Motor neuron (in vitro differentiated cells): ENCODE measurements around the gene RIMS1. TPM values are rescaled to one million over a fixed set of nuclear protein-coding genes. Genes with fewer than 3 reads are reported as not detected.

Experiments
- ATAC-seq, 8 experiments: fragments of 200-7000 bp; cut with Tn5 transposase; replicated peaks in 6 of 8; 2 replicates each; pipeline ENCODE4 v1.8.0; 2021; ENCODE audit warnings: mild to moderate bottlenecking in 8 of 8, moderate library complexity in 8 of 8
- H3K27ac ChIP-seq, 2 donors: fragments of 250-450 bp; sonication (Bioruptor Pico); 2 replicates each; pipeline ENCODE4 v1.9.0; 2021; ENCODE audit warnings: antibody characterized with exemption in 2 of 2, mild to moderate bottlenecking in 2 of 2, moderate library complexity in 1 of 2
- H3K4me1 ChIP-seq, 2 donors: fragments of 250-450 bp; sonication (Bioruptor Pico); replicated peaks in 1 of 2; 2 replicates each; pipeline ENCODE4 v1.6.1; 2021; ENCODE audit warnings: antibody characterized with exemption in 2 of 2, mild to moderate bottlenecking in 2 of 2, moderate library complexity in 1 of 2
- H3K4me3 ChIP-seq, 5 donors: fragments of 250-450 bp; sonication (Bioruptor Pico); 2 replicates each; pipeline ENCODE4 v1.9.0; 2021; ENCODE audit warnings: antibody characterized with exemption in 5 of 5, mild to moderate bottlenecking in 5 of 5, moderate library complexity in 4 of 5
- WGBS, 10 experiments: fragments of 450-650 bp; shearing (Covaris generic); methylation state at CpG; one replicate each; pipeline ENCODE4 v1.0.0; 2022; 5-methylcytosine and 5-hydroxymethylcytosine counted together
- in situ Hi-C, 9 experiments: fragments of 400-800 bp; cut with MboI; loops; one replicate each; pipeline ENCODE4 v1.15.0; 2021; ENCODE audit warnings: low sequenced_read_pairs in 9 of 9, low pct_unique_long_range_greater_than_20kb in 2 of 9; ENCODE audit not compliant: unreplicated experiment in 9 of 9
- total RNA-seq, 8 experiments: library from RNA; unstranded; fragments of 300-600 nt; gene quantifications; 2 replicates each; pipeline versions ENCODE4 v1.2.3 to v1.2.4, GENCODE V29; 2022

The RIMS1 gene
- total RNA-seq, 8 experiments from 2014 or later, result 0.04 to 41.5 (median 25.1) TPM; not detected in 1

DNA sequence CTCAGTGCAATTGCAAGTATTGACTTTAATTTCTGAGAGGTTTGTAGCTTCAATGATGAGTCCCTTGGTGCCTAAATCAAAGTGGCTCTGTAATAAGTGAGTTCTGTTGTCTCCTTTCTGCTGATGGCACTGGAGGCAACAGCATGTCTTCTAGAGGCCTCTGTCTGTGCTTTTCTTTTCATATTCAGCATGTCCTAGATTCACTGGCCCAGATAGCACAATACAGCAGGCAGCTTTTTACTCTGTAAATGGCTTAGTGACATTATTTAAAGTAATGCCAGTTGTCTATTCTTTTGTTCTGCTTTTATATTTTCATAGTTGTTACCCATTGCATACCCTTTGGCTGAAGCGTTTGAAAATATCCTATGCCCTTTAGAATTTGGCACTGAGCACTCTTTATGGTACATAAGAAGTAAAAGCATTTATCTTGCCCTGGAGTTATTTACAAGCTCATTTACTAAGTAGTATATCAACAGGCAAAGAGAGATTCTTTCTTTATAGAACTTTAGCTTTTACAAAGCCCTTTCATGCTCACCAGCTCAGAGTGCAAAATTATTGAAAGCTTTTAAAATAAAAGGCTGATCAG lies 464.0 kb downstream of the RIMS1 start:
- in situ Hi-C loops, result no loop called here
- peak in 5 of 8 experiments; percentile 41 to 81 (median 65) for ATAC-seq
- 0 to 80% (median 9%) methylated on average over 1 of the region's 1 CpG; no CpG with 5 or more reads in 2 of the 10 experiments for WGBS, 10 experiments

DNA sequence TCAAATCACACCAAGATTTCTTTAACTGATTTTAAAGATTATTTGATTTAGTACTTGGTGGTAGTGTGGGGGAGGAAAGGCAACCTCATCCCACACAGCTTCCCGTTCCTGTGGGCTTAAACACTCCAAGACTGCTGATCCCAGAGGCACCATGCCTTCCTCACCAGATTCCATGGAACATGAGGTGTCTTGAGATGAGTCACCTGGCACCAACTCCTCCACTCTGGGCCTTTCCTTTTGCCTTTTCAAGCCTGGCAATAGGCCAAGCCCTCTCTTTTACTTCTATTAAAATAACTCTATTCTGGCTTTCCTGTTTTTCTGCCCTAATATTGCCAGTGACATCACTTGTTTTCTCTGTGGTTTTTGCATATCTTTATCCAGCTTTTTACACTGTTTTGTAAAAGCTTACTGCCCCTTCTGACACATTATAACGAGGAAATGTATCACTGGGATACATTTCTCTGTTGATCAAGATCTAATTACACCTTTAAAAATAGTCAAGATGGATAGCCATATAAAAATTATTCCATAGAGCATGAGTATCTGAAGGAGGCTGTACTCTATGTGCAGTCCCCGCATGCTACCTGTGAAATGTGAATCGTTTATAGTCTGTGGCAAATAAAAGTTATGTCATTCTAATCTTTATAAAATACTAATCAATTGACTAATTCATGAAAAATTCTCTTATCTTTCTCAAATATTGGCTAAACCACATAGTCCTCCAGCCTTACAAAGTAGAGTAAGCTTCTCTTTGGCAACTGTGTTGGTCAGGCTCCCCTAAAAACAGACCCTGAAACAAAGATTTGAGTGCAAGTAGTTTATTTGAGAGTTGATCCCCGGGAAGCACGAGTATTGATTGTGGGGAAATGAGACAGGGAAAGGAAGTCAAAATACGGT lies 477.7 kb downstream of the RIMS1 start:
- Histone ChIP-seq H3K4me3 (no peak overlapping the region), H3K4me1 (no peaks in the 10 kb centered on the region), H3K27ac (no peak overlapping the region)
- 35 to 93% (median 81%) methylated on average over 1 to 7 of the region's 7 CpGs for WGBS, 10 experiments
- ATAC-seq, result peak in 1 of 8 experiments; percentile 45
- in situ Hi-C loops, result no loop called here

More for the DNA sequence above, 464.0 kb downstream of the RIMS1 start:
- Histone ChIP-seq H3K4me1 (peaks cover 0 to 4% of the 10 kb centered on the region in 2 donors), H3K27ac (no peak overlapping the region), H3K4me3 (no peak overlapping the region)

DNA sequence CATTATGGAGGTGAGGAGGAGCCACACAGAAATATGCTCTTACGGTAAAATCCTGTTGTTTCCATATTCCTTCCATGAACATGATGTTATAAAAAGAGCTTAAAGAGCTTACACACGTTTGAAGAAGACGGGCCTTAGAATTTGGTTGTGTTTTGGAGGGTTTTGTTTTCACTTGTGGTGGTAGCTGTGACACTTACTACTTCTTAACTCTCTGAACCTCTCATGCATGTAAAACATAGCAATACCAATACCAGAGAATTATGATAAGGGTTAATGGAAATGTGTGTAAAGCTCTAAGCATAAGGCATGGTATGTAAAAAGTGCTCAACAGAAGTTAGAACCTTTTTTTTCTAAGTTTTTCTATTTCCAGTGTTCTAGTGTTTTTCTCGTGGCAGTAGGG lies 479.4 kb downstream of the RIMS1 start:
- 52 to 100% (median 82%) methylated on average over 1 to 4 of the region's 4 CpGs; no CpG with 5 or more reads in 1 of the 10 experiments for WGBS, 10 experiments
- in situ Hi-C loops, result no loop called here
- ATAC-seq, result no peak
- Histone ChIP-seq H3K27ac (no peak overlapping the region), H3K4me1 (no peaks in the 10 kb centered on the region), H3K4me3 (no peak overlapping the region)

DNA sequence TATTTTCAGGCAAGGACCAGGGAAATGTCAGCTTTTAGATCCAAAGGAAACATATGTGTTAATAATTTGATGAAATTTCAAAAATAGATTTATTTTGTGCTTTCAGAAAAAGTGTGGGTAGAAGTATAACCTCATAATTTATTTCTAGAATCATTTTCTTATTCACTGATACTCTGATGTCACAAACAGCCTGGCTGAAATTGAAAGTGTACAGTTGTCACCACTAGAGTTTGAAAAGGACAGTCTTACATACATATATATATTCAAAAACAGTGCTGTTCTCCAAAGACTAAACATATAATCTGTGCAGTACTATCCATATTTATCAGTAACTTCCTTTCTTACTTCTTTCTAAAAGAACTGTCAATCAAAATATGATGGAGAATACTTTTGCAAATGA lies 481.1 kb downstream of the RIMS1 start:
- Histone ChIP-seq H3K4me1 (no peaks in the 10 kb centered on the region), H3K27ac (no peak overlapping the region), H3K4me3 (no peak overlapping the region)
- in situ Hi-C loops, result no loop called here
- no peak for ATAC-seq

DNA sequence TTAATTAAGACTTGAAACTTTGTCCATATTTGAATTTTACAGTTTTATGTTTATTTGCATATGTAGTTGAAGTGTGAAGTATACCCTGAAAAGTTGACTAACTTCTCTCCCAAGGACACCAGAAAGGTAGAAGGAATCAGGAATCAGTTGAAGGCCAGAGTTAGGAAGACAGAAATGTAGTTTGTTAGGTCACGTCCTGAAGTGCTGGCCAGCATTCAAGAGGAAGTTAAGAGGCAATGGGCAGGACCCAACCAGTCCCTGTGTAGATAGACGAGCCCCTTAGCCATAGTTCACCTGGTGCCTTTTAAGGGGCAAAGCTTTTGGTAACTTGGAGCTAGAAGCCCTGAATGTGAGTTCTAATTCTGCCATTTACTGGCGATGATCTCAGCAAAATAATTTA lies 485.1 kb downstream of the RIMS1 start:
- Histone ChIP-seq H3K4me1 (peaks cover 3 to 11% of the 10 kb centered on the region in 2 donors), H3K27ac (no peak overlapping the region), H3K4me3 (no peak overlapping the region)
- no peak for ATAC-seq
- WGBS, 10 experiments, result 16 to 94% (median 66%) methylated on average over 2 to 3 of the region's 3 CpGs; no CpG with 5 or more reads in 3 of the 10 experiments
- in situ Hi-C loops, result no loop called here

DNA sequence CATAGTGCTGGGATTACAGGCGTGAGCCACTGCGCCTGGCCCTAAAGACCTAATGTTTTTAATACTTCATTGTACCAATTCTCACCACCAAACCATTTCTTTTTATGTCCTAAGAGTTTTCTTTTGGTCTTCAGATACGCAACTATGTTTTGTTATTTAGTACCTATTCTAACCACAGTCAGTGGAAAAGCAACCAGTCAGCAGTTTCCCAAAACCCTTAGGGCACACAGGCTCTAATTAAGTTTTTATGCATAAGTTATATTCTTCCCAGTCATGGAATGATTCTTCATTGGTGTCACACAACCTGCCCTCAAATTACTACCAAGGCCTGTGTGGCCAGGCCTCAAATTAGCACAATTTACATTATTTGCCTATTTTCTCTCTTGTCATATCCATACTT lies 487.8 kb downstream of the RIMS1 start:
- no peak for ATAC-seq
- Histone ChIP-seq H3K4me1 (peaks cover 3 to 11% of the 10 kb centered on the region in 2 donors), H3K4me3 (no peak overlapping the region), H3K27ac (no peak overlapping the region)
- in situ Hi-C loops, result no loop called here
- WGBS, 10 experiments, result 29 to 100% (median 89%) methylated on average over 1 to 3 of the region's 3 CpGs; no CpG with 5 or more reads in 2 of the 10 experiments

DNA sequence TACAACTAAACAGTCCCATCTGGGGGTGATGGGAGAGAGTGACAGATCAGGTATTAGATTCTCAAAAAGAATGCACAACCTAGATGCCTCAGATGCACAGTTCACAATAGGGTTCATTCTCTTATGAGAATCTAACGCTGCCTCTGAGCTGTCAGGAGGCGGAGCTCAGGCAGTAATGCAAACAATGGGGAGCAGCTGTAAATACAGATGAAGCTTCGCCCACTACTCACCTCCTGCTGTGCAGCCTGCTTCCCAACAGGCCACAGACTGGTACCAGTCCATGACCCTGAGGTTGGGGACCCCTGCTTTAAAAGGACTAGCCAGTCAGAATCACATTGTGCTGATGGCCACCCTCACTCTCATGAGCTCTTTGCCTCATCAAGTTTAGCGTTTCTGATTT lies 488.5 kb downstream of the RIMS1 start:
- Histone ChIP-seq H3K4me3 (no peak overlapping the region), H3K4me1 (peaks cover 3 to 11% of the 10 kb centered on the region in 2 donors), H3K27ac (peak overlapping the region in 1 of 2 donors; percentile 3)
- ATAC-seq, result peak in 5 of 8 experiments; percentile 77 to 87 (median 83)
- WGBS, 10 experiments, result 18 to 100% (median 35%) methylated on average over 1 to 4 of the region's 4 CpGs
- in situ Hi-C loops, result no loop called here

DNA sequence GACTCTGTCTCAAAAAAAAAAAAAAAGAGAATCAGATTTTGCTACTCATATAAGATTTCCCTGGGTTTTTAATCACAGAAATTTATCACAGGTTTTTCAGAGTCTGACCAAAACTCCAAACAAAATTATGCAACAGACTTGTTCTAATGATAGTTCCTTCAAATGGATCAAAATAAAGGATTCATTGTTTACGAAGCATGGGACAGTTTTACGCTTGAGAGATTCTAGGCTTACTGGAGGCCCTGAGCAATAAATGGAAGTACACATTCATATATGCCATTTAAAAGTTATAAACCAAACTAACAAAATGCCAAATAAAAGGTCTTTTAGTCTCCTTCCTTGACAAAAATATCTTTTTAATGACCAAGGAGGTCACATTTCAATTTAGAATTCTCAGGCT lies 490.4 kb downstream of the RIMS1 start:
- 21 to 100% (median 90%) methylated on average over 1 to 2 of the region's 2 CpGs; no CpG with 5 or more reads in 2 of the 10 experiments for WGBS, 10 experiments
- ATAC-seq, result no peak

DNA sequence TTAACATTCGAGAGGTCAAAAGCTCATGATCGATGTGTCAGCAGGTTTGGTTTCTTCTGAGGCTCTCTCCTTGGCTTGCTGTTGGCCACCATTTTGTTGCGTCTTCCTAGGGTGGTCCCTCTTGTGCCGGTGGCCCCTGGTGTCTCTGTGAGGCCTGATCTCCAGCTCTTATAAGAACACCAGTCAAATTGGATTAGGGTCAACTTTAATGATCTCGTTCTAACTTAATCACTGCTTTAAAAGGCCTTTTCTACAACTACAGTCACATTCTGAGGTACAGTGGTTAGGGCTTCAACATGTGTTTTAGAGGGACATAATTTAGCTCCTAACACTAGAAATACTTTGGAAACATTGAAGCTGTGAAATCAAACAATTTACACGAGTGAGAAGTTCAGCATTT lies 494.7 kb downstream of the RIMS1 start:
- Histone ChIP-seq H3K4me1 (no peaks in the 10 kb centered on the region), H3K27ac (no peak overlapping the region), H3K4me3 (no peak overlapping the region)
- no peak for ATAC-seq
- 14 to 100% (median 85%) methylated on average over 1 to 6 of the region's 6 CpGs for WGBS, 10 experiments
- in situ Hi-C loops, result no loop called here

More for the DNA sequence above, 490.4 kb downstream of the RIMS1 start:
- Histone ChIP-seq H3K4me3 (no peak overlapping the region), H3K27ac (no peak overlapping the region), H3K4me1 (peaks cover 3 to 11% of the 10 kb centered on the region in 2 donors)
- in situ Hi-C loops, result no loop called here

DNA sequence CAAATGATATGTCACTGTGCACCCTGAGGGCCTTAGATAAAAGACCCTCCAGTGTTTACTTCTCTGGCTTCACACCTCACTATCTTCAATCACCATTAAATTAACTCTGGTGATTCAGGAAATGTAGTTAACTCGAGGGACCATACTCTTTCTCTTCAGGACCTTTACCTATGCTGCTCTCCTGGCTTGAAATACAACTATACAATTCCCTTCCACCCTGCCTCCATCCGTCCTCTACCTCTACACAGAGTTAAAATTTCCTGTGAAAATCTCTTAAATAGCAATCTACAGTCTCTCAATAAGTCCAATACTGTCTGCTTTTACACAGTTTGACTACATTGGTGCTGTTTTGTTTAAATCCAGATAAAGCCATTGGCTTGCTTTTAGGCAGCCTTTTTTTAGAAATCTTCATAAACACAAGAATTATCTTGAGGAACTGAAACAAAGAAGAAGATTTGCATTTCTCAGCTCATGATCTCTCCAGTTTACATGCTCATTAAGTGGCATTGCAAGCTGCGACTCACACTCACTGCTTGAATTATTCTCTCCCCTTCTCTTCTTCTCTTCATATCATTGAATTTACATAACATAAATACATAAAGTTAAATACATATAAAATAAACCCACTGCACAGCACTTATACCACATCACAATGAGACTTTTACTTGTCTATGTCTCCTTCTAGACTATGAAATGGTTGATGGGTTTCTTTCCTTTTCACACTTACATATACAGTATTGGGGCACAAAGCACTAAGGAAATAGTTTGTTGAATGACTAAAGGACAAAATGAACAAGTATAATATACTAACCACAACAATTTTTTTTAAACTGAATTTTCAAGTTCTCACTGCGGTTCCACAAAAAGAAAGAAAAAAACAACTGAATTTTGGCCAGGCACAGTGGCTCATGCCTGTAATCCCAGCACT lies 496.5 kb downstream of the RIMS1 start:
- Histone ChIP-seq H3K4me3 (no peak overlapping the region), H3K27ac (no peak overlapping the region), H3K4me1 (no peaks in the 10 kb centered on the region)
- 7 to 83% (median 60%) methylated on average over 1 to 4 of the region's 4 CpGs for WGBS, 10 experiments
- in situ Hi-C loops, result no loop called here
- ATAC-seq, result no peak

DNA sequence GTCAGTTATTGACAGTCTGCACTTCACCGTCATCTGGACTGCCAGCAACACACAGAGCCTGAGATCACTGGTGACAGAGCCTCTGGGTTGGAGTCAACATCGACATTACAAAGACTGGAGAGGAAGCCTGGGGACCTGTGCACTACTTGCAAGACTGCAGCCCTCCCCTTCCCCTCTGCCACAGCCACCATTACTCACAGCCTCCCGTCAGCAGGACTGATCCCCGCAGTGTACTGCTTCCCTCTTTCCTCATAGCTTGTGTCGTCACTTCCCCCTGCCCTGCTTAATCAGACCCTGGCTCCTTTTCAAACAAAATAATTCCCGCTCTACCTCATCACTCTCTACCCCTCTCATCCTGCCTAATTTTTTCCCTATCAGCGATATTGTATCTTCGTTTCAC lies 500.0 kb downstream of the RIMS1 start:
- WGBS, 10 experiments, result 43 to 96% (median 86%) methylated on average over 3 to 8 of the region's 8 CpGs
- no peak overlapping the region for H3K4me3 ChIP-seq
- no peak for ATAC-seq
- in situ Hi-C loops, result no loop called here
- H3K4me1 ChIP-seq, result no peaks in the 10 kb centered on the region
- no peak overlapping the region for H3K27ac ChIP-seq

DNA sequence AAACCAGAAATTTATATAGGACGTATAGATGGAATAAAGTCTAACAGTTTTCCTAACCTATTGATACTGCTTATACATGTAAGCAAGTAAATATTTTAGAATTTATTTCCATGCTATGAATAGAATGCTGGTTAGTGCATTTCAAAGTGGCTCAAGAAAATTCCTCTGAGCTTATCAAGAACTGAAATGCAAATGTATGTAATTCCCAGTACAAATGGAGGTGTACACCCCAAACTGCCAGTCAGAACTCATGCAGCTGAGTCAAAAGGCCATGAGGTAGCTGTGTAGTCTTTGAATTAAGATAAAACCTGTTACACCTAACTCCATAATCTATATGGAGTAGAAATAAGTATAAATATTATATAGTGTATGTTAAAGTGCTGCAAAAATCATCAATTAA lies 503.3 kb downstream of the RIMS1 start:
- Histone ChIP-seq H3K27ac (no peak overlapping the region), H3K4me1 (no peaks in the 10 kb centered on the region), H3K4me3 (no peak overlapping the region)
- peak in 2 of 8 experiments; percentile 54 to 74 for ATAC-seq
- WGBS, 10 experiments, result 54 to 100% (median 100%) methylated on average over 1 of the region's 1 CpG; no CpG with 5 or more reads in 1 of the 10 experiments
- in situ Hi-C loops, result no loop called here

DNA sequence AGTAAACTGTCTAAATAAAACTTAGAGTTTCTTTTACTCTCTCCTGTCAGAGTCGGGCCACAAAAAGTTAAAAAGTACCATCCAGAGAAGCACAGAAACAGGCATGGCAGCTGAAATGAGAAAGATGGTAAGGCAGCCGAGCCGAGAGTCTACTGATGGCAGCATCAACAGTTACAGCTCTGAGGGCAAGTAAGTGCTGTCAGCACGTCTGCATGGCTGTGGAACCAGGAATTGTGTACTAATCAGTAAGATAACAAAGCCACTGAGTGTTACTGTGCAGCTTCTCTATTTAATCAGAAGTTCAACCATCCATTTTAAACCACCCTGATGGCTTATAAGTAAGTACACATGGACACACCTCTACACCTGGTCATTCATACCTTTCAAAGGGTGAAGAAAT lies 504.2 kb downstream of the RIMS1 start:
- no peak for ATAC-seq
- 42 to 100% (median 82%) methylated on average over 1 to 4 of the region's 4 CpGs; no CpG with 5 or more reads in 2 of the 10 experiments for WGBS, 10 experiments
- H3K4me3 ChIP-seq, result no peak overlapping the region
- no peaks in the 10 kb centered on the region for H3K4me1 ChIP-seq
- no peak overlapping the region for H3K27ac ChIP-seq
- in situ Hi-C loops, result no loop called here
